ENCODE results near the gene ABTB2.

ABTB2 gene

DNA sequence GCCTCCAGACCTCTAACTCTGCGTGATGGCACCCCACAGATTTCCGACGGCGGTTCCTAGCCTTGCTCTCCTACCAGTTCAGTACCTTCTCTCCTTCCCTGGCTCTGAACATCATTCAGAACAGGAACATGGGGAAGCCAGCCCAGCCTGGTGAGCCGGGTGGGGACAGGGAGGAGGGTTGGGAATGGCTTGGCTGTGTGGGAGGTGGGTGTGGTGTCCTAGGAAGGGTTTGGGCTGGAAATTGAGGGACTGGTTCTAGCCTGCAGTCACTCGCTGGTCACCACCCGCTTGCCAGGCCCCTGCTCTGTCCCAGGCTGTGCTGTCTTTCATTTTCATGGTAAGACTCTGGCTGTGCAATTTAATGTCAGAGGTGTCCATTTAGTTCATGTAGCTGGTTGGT, 218.5 kb downstream of the ABTB2 start:
- DNase-seq = no peak

- no peak for DNase-seq
Measured at GRCh38 chr11:34136420-34136819, 221.4 kb downstream of the ABTB2 start.

DNA sequence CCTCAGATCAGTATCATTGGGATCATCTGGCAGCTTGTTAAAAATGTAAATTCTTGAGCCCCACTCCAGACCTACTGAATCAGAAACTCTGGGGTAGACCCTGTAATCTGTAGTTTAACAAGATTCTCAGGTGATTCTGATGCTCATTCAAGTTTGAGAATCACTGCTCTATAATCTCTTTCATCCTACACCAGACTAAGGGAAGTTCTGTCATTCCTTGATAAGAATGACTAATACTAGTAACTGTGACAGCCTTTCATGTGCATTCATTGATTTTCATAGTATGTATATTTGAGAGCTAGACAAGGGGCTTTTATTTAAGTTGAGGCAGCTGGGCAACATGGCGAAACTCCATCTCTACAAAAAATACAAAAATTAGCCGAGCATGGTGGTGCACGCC, 222.4 kb downstream of the ABTB2 start:
- DNase-seq = no peak

DNA sequence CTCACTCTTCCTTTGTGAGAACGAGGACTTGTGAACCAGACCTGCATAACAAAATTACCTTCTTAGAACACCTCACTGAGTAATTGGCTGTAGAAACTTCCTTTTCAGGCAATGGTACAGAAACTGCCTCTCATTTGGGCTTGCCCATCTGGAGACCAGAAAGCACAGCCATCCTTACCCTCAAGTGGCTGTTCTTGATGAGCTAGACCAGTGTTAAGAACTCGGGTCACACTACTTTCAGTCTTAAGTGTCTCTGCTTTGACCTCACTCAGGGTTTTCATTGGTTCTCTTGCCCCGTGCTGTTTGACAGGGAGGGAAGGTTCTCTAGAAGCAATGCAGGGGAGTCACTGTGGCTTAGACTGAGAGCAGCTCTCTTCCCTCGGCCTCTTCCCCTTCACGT, 223.0 kb downstream of the ABTB2 start:
- no peak for DNase-seq

GRCh38 chr11:34132261-34132965, 225.4 kb downstream of the ABTB2 start:
- DNase-seq = no peak

- no peak for DNase-seq
Measured at GRCh38 chr11:34128824-34129223, 229.0 kb downstream of the ABTB2 start.

GRCh38 chr11:34126959-34127848, 230.6 kb downstream of the ABTB2 start:
- DNase-seq = no peak

GRCh38 chr11:34124885-34125668, 232.7 kb downstream of the ABTB2 start:
- no peak for DNase-seq

DNA sequence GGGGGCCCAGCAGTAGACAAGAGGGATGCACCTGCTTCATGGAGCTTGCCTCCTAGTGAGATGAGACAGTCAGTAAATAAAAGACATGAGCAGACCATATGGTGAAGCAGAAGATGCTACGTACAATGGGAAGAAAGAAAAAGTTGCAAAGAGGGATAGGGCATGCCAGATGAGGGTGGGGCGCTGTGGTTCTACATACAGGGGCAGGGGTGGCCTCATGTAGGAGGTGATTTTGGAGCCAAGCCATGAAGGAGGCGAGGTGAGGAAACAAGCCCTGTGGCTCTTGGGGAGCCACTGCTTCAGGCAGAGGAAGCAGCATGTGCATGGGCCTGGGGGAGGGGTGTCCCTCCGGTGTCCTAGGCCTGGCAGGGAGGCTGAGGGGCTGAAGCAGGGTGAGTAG, 237.2 kb downstream of the ABTB2 start:
- DNase-seq = no peak

DNA sequence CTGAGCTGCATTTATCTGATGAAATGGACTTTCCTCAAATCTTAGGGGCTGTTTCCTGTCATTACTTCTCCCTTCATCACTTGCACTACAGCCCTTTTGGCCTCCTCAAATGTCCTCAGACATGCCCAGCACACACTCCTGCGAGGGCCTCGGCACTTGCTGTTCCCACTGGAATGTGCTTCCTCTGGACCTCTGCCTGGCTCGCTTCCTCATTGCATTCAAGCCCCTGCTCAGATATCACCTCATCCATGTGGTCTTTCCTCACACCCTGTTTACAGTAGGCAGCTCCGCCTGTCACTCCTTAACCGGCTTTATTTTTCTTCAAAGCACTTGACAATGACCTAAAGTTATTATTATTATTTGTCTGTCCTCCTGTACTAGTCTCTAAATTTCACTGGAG, 243.3 kb downstream of the ABTB2 start:
- DNase-seq = no peak

DNA sequence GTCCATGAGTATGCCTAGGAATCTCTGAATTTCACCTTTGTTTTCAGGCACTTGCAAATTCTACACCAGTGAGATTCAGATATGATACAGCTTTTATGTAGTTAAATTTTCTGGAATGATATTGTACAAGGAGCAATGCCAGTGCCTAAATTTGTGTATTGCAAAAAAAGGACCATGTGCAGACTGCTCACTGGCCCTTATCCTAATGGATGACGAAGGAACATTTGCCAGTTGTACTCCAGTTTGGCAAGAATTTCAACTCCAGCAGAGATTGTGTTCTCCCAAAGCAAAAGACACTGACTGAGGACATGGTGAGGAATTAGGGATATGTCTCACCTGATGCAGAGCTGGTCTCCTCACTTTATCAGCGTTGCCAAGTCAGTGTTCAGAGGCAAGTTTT, 243.8 kb downstream of the ABTB2 start:
- DNase-seq = no peak

DNA sequence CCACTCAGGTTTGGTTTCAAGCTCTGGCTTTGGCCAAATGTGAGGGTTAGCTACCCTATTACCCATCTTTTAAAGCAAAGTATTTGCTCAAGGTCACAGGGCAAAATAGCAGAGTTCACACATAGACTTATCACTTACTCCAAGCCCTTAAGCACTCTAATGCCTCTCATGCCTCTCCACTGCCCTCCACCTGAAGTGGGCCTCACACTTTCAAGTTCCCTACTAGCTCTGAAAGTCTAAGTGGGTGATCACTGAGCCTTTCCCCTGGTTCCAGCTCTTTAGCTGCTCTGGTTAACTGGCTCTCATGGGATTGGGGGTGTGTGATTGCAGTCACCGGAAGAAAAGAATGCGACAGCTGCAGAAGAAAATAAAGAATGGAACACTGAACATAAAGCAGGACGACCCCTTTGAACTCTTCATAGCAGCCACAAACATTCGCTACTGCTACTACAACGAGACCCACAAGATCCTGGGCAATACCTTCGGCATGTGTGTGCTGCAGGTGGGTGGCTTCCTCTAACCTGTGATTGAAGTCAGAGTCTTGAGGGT, 246.0 kb downstream of the ABTB2 start:
- DNase-seq = no peak

DNA sequence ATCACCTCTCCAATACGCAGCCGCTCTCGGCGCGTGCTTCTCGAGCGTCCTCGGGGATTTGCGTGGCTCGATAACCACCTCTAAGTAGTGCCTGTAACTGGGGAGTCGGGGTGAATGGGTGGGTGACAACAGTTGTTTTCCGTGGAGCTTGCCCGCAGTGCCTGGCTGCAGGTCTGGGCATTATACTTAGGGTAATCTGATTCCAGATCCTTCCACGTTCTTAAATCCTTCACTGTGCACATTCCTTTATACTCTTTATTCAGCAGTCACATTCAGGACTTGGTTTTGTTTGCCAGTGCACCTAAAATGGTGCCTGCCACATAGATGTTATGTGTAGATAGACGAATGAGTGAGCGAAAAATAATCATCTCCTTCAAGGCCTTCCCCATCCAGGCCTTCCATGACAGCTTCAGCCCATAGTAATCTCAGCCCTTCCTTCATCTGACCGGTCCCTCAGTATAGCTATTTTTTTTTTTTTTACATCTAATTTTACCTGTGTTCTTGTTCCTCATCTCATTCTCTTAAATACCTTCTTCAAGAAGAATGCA, 251.8 kb downstream of the ABTB2 start:
- no peak for DNase-seq

DNA sequence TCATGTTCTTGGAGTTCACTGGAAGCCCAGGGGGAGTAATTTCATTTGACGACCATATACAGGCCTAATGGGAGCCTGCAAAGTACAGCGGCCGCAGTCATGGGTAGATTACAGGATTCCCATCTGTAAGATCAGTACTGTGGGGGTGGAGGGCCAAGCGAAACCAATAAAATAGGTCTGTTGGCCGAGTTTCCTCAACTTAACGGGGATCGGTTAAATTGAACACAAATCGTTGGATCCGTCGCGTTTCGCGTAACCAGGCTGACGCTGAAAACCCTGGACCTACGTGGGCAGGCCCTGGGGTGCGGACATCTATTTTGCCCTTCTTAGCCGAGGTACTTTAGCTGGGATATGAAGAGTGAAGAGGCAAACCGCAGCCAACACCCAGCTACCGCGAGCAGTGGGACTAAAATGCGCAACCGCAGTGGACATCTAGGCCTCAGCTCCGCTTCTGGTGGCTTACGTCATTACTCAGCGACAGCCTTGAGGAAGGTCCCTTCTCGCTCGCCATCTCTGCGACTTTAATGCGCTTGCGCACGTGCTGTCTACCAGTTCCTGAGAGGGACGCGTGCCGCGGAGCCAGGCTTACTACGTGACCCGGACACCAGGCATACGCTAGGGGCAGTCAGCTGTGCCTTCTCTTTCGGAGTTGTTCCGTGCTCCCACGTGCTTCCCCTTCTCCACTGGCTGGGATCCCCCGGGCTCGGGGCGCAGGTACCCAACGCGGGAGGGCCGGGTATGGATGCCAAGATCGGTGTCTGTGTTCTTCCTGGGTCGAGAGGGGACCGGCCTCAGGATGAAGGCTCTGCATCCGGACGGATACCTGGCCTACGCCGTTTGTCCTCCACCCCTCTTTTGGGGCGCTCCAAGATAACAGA, 252.5 kb downstream of the ABTB2 start, which contains the start of gene NAT10:
NAT10 (plus strand) TSS at position 551 of the 878 bp plus-strand sequence. CDS start 2,597 bp downstream, outside the sequence.
- peak; percentile 99 for DNase-seq

- DNase-seq = no peak
Measured at GRCh38 chr11:34104680-34105078, 253.1 kb downstream of the ABTB2 start.
